ENCODE measurements around the gene CASK. TPM values are rescaled to one million over a fixed set of nuclear protein-coding genes. Genes with fewer than 3 reads are reported as not detected.

CASK gene
- total RNA-seq, 1 donor from 2014 or later: 43.0 TPM

GRCh38 chrX:41739871-41740270 lies 183.5 kb downstream of the CASK start:
- H3K36me3 Mint-ChIP-seq (ENCODE audit: unreplicated experiment): peaks cover 11% of the 10 kb centered on the region
- no peaks in the 10 kb centered on the region for H3K9me3 Mint-ChIP-seq (ENCODE audit: unreplicated experiment)
- H3K27me3 Mint-ChIP-seq (ENCODE audit: unreplicated experiment): no peaks in the 10 kb centered on the region
- H3K27ac Mint-ChIP-seq (ENCODE audit: unreplicated experiment): no peak overlapping the region
- TF ChIP-seq CTCF (IDR thresholded peaks at IDR 0.05): no peak
- H3K4me1 Mint-ChIP-seq (ENCODE audit: unreplicated experiment): no peaks in the 10 kb centered on the region
- no peak for DNase-seq (ENCODE audit: extremely low spot score, unreplicated experiment)
- H3K4me3 Mint-ChIP-seq (ENCODE audit: unreplicated experiment): no peak overlapping the region

GRCh38 chrX:41737065-41737464 lies 186.3 kb downstream of the CASK start:
- Mint-ChIP-seq H3K9me3 (ENCODE audit: unreplicated experiment) (no peaks in the 10 kb centered on the region), H3K4me3 (ENCODE audit: unreplicated experiment) (no peak overlapping the region), H3K36me3 (ENCODE audit: unreplicated experiment) (no peaks in the 10 kb centered on the region), H3K27ac (ENCODE audit: unreplicated experiment) (no peak overlapping the region), H3K27me3 (ENCODE audit: unreplicated experiment) (no peaks in the 10 kb centered on the region), H3K4me1 (ENCODE audit: unreplicated experiment) (peaks cover 2% of the 10 kb centered on the region)
- DNase-seq (ENCODE audit: extremely low spot score, unreplicated experiment): no peak
- TF ChIP-seq CTCF (IDR thresholded peaks at IDR 0.05): no peak

- Mint-ChIP-seq H3K4me1 (ENCODE audit: unreplicated experiment) (peaks cover 2% of the 10 kb centered on the region), H3K27me3 (ENCODE audit: unreplicated experiment) (no peaks in the 10 kb centered on the region), H3K27ac (ENCODE audit: unreplicated experiment) (no peak overlapping the region), H3K9me3 (ENCODE audit: unreplicated experiment) (no peaks in the 10 kb centered on the region), H3K4me3 (ENCODE audit: unreplicated experiment) (no peak overlapping the region), H3K36me3 (ENCODE audit: unreplicated experiment) (no peaks in the 10 kb centered on the region)
- TF ChIP-seq CTCF (IDR thresholded peaks at IDR 0.05): peak; percentile 57
- DNase-seq (ENCODE audit: extremely low spot score, unreplicated experiment): no peak
Observed at GRCh38 chrX:41734530-41734929, 188.8 kb downstream of the CASK start.

- peaks cover 2% of the 10 kb centered on the region for H3K4me1 Mint-ChIP-seq (ENCODE audit: unreplicated experiment)
- H3K4me3 Mint-ChIP-seq (ENCODE audit: unreplicated experiment): no peak overlapping the region
- no peaks in the 10 kb centered on the region for H3K36me3 Mint-ChIP-seq (ENCODE audit: unreplicated experiment)
- H3K9me3 Mint-ChIP-seq (ENCODE audit: unreplicated experiment): no peaks in the 10 kb centered on the region
- DNase-seq (ENCODE audit: extremely low spot score, unreplicated experiment): no peak
- TF ChIP-seq CTCF (IDR thresholded peaks at IDR 0.05): no peak
- no peaks in the 10 kb centered on the region for H3K27me3 Mint-ChIP-seq (ENCODE audit: unreplicated experiment)
- no peak overlapping the region for H3K27ac Mint-ChIP-seq (ENCODE audit: unreplicated experiment)
Observed at GRCh38 chrX:41733939-41734338, 189.4 kb downstream of the CASK start.

GRCh38 chrX:41732260-41732659 lies 191.1 kb downstream of the CASK start:
- no peak for TF ChIP-seq CTCF (IDR thresholded peaks at IDR 0.05)
- Mint-ChIP-seq H3K27ac (ENCODE audit: unreplicated experiment) (no peak overlapping the region), H3K4me3 (ENCODE audit: unreplicated experiment) (no peak overlapping the region), H3K36me3 (ENCODE audit: unreplicated experiment) (no peaks in the 10 kb centered on the region), H3K4me1 (ENCODE audit: unreplicated experiment) (peaks cover 2% of the 10 kb centered on the region), H3K9me3 (ENCODE audit: unreplicated experiment) (no peaks in the 10 kb centered on the region), H3K27me3 (ENCODE audit: unreplicated experiment) (no peaks in the 10 kb centered on the region)
- DNase-seq (ENCODE audit: extremely low spot score, unreplicated experiment): no peak
